HG02981 (cell line): ENCODE measurements around the gene ATP11B.

Experiments used
- ATAC-seq: cut with Tn5 transposase; IDR thresholded peaks from one replicate; pipeline ENCODE4 v1.9.1; 2021; ENCODE audit warnings: mild to moderate bottlenecking, moderate library complexity; ENCODE audit not compliant: unreplicated experiment

The ATP11B gene

DNA sequence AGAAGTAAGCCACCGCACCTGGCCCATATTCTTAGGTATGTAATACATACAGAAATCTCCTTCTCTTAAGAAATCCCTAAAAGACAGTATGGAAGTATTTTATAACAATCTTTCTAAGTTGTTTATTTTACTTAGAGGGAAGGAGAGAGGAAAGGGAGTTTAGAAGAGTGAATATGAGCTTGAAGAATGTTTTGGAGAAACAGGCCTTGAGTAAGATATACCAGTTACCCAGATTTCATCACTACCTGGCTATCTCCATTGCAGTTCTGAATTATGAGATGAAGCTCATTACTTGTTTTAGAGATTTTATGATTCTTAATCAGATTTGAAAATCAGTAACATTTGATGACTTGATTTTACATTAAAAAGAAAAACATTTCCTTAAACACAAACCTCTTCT is 115.2 kb downstream of the ATP11B start:
- ATAC-seq: no peak

DNA sequence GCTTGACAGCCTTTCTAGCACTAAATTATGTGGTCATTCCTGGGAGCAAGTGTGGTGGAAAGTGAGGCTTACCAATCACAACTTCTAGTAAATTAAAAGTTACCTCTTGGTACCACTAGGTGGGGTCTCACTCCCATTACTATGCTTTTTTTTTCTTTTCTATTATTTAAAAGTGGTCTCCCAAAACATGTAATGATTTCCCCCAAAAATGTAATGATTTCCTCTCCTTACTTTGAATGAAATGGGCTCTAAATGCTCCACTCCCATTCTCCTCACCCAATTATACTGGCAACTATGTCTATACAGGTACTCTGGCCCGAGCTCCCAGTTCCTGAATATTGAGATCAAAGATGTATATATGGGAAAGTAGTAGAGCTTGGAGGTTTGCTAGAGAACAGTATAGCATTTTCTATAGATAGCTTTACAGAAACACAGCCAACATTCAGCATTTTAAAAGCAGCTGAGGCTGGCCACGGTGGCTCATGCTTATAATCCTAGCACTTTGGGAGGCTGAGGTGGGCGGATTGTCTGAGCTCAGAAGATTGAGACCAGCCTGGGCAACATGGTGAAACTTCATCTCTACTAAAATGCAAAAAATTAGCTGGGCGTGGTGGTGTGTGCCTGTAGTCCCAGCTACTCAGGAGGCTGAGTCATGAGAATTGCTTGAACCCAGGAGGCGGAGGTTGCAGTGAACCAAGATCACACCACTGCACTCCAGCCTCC is 116.2 kb downstream of the ATP11B start:
- ATAC-seq: no peak

DNA sequence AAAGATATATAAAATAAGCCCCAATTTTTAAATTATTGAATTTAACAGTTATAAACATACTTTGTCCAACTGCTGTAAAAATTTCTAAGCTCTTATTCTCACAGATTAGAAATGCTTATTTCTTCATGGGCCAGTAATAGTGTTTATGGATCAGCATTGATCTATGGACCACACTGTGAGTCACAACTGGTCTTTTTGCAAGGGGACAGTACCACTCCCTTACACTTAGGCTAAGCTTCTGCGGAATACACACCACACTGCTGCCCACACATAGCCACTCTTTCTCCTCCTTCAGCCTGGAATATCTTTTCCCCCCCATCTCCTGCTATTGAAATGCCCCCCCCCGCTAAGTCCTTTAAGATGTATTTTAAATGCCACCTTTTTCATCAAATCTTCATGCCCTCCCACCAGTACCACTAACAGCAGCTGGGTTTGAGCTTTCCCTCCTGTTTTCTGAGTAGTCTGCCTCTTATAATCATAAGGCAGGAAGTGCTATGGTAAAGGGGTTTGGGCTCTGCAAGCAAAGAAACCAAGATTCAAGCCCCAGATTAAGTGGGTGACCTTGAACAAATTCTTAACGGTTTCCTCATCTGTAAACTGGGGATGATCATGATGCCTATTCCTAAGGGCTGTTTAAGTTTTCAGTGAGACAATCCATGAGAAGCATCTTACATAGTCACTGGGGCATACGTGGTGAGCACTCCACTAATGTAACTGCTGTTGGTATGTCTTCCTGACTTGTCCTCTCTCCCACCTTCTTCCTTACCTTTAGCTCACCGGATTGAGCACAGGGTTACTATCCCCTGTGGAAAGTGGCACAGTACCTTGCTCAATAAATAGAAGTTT is 117.9 kb downstream of the ATP11B start:
- ATAC-seq: no peak

DNA sequence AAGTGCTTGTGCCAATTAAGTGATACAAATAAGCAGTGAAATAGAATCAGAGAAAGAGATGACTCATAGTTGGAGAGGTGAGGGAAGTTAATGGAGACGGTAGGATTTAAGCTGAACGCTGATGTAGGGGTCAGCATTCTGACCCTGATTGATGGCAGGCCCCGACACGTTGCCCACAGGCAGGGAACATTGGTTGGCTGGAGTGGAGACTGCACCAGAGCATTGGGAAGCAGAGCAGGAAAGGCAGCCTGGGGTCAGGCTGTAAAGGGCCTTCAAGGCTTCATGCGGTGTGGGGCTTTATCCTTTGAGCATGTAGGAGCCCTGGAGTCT is 118.4 kb downstream of the ATP11B start:
- ATAC-seq: no peak

DNA sequence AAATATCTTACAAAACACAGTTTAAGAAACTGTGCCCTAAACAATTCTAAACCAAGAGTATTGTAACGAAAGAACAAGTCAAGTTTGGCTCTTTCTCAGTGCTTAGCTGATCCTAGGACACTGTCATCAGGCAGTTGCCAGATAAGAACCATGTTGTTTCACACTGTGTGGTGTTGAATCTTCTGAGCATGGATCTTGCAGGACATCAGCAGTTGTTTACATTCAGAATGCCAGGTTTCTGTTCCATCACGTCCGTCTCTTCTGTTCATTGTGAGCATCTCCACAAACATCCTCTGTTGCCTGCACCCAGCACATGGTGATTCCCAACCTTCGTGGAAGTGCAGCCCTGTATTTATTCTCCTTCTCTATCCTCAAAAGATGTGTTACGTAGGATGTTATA is 119.2 kb downstream of the ATP11B start:
- ATAC-seq: no peak

DNA sequence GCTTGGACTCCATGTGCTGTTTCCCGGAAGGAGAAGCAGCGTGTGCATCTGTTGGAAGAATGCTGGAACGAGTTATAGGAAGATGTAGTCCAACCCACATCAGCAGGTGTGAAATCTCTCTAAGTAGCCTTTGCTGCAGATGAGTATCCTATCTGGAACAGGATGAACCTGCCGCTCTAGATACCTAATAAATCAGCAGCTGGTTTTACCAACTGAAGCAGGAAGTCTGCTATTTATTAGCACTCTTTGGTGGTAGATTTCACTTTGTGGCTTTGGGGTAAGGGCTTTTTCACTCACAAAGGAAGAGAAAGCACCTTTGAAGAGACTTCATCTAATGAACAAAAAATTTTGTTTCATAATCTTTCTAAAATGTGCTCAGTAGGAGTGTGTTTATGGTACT is 120.6 kb downstream of the ATP11B start:
- ATAC-seq: peak; percentile 87

DNA sequence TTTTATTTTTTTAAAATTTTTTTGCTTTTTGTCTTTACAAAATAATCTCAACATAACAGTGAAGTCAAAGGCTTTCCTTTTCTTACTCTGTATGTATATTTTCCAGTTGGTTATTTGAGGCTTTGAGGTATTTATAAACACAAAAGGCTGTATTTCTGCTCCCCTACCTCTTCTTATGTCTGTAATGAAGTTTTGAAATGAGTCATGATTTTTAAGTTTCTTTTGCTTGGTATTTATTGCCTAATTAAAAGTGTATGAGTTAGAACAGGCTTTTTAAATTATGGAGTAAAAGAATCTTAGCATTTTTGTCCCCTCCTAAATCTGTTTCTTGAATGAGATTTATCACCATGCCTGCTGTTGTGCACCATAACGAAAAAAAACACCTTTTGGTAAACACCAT is 121.0 kb downstream of the ATP11B start:
- ATAC-seq: peak; percentile 62

DNA sequence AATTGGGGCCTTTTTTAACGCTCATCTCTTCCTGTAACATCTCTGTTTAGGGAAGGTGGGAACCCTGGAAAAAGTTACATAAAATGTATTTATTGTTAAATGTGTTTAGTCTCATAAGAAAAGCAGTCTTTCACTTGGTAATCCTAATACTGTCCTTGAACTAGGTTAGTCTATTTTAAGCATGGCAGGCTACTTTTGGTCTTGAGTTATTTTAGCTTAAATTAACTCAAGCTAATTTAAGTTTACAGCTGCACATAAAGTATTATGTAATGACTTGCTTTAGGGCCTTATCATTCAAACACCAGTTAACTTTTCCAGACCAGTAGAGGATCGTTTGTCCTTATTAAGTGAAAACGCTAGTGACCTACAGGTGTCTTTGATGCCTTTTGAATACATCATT is 123.8 kb downstream of the ATP11B start:
- ATAC-seq: no peak

DNA sequence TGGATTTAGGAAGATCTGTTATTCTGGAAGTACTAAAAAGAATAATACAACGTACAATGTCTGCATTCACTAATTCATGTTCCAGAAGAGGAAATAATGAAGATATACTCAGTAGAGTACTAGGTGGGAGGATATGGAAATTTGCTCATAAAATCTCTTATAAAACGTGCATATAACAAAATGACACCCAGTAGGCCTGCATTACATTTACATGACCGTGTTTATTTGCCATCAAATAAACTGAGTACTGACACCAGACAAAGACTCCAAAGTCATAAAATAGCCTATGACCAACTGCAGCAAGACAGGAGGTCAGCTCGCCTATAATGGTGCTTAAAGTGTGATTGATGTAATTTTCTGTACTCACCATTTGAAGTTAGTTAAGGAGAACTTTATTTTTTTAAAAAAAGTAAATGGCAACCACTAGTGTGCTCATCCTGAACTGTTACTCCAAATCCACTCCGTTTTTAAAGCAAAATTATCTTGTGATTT is 126.6 kb downstream of the ATP11B start:
- no peak for ATAC-seq

DNA sequence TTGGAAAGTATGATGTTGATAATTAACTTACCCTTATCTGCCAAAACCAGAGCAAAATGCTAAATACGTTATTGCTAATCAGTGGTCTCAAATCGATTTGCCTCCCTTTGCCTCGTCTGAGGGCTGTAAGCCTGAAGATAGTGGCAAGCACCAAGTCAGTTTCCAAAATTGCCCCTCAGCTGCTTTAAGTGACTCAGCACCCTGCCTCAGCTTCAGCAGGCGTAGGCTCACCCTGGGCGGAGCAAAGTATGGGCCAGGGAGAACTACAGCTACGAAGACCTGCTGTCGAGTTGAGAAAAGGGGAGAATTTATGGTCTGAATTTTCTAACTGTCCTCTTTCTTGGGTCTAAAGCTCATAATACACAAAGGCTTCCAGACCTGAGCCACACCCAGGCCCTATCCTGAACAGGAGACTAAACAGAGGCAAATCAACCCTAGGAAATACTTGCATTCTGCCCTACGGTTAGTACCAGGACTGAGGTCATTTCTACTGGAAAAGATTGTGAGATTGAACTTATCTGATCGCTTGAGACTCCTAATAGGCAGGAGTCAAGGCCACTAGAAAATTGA is 127.3 kb downstream of the ATP11B start:
- ATAC-seq: no peak

DNA sequence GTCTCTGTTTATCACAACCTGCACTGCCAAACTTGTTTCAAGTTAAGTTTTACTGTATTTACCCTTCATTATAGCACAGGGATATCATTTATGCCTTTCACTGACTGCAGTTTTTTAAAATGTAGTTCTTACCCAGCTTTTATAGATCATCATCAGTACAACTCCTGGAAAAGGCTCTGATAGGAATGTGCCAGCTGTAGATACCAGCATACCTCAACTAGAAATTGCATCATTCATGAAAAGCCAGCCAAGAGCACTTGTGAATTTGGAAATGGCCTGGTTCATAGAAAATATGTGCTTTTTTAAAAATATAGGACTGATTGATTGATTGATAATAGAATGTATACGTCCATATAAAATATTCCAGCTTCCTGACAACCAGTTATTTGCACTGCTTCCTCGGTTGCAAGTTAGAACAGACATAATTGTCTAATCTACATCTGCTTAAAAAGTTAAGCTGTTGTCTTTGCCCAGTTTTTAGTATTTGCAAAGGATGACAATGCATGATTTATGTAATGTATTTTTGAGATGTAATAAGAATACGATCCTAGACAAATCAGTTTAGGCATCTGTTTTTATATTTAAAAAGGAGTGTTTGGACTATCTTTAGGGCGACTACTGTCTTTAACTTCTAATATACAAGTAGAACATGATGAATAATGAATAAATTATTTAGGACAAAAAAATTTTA is 128.5 kb downstream of the ATP11B start:
- ATAC-seq: no peak

DNA sequence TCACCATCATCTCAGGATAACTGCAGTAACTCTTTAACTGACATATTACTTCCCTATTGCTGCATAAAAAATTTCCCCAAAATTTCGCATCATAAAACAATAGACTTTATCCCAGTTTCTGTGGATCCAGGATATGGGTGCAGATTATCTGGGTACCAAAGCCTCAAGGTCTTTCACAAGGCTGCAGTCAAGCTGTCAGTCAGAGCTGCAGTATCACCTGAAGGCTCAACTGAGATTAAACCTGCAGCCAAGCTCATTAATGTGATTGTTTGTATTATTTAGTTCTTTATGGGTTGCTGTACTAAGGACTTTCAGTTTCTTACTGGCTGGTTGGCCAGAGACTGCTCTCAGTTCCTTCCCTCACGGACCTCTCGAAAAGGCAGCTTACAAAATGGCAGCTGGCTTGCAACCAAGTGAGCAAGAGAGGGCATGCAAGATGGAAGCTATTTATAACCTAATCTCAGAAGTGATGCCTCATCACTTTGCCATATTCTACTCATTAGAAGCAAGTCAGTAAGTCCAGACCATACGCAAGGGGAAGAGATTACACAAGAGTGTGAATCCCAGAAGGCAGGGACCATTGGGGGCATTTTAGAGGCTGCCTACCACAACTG is 132.1 kb downstream of the ATP11B start:
- ATAC-seq: peak; percentile 97

DNA sequence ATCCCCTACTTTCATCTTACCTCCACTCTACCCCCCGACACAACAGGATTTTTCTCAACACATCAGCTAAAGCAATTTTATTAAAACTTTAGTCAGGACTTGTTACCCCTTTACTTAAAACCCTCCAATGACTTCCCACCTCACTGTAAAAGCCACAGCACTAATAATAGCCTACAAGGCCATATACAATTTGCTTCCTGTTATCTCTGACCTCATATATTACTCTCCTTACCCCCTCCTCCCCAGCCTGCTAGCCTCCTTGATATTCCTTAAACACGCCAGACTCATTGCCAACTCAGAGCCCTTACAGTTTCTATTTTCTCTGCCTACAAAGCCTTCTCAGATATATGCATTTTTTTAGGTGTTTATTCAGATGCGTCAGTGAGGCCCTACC is 132.6 kb downstream of the ATP11B start:
- ATAC-seq: peak; percentile 14

DNA sequence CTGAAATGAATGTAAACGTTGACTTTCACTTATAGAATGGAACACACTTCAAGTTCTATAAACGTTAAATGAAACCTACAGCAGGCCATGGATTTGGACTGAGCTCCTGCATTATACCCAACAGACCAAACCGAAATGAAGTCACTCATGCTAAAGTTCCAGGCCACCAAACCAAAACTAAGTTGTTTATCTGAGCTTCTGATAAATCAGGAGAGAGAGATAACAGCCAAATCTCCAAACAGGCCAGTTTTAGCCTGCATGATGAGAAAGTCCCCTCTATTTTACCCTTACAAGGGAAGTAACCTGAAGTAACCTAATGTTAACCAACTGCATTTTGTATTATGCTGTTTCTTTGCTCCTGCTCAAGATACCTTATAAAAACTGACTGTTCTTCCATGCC is 142.5 kb downstream of the ATP11B start:
- ATAC-seq: no peak

DNA sequence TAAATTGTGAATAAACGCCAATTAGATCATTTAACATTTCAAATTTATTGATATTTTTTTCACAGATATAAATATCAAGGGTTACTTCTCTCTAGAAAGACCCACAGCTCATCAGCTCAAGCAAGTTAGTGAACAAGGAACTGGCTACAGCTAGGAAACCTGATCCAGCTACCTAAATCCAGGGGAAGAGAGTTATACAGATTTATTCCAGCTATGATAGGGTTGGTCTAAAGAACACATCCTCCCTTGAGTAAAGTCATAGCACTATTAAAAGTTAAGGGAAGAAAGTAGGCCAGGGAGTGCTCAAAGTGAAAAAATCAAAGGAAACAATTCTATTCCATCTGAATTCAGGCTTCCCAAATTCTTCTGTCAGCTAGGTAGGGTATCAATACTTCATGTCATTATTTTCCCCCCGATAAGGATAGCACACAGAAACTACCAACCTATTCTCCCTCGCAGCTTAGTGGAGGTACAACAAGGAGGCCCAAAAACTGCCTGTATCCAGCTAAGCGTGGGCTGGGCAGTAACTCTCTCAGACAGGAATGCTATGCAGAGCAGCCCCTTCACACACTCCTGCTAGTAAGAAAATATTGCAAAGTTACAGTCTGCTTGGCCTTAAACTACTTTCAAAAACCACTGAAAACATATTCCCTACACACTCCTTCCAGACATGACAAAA is 143.1 kb downstream of the ATP11B start:
- no peak for ATAC-seq

DNA sequence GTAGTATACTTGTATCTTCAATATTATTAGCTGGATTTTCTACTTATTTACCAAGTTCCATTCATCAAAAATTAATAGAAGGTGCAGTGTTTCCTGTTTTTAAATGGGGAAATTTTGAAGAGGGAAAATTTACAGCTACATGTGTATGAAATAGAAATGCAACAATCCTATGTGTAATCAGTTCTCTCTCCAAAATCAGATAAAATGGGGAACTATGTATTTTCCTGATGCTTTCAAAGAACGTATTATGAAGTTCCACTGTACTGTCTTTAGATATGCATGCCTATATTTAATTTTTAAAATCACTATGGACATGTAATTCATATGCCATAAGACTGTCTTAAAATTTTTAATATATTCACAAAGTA is 143.6 kb downstream of the ATP11B start:
- ATAC-seq: no peak

DNA sequence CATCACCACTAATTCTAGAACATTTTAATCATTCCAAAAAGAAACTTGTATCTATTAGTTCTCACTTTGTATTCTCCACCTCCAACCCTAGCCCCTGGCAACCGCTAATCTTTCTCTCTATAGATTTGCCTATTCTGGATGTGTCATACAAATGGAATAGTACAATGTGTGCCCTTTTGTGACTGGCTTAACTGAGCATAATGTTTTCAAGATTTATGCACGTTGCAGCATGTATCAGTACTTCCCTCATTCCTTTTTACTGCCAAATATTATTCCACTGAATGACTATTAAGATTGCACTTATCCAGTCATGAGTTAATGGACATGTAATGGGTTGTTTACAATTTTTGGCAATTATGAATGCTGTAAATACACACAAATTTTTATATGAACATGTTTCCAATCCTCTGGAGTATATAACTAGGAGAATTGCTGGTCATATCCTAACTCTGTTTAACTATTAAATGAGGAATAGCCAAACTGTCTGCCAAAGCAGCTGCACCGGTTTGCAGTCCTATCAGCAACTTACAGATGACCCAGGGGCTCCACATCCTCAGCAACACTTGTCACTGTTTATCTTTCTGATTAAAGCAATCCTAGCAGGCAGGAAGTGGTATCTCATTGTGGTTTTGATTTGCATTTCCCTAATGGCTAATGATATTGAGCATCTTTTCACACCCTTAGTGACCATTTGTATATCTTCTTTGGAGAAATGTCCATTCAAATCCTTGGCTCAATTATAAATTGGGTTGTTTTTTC is 144.2 kb downstream of the ATP11B start:
- peak; percentile 97 for ATAC-seq

DNA sequence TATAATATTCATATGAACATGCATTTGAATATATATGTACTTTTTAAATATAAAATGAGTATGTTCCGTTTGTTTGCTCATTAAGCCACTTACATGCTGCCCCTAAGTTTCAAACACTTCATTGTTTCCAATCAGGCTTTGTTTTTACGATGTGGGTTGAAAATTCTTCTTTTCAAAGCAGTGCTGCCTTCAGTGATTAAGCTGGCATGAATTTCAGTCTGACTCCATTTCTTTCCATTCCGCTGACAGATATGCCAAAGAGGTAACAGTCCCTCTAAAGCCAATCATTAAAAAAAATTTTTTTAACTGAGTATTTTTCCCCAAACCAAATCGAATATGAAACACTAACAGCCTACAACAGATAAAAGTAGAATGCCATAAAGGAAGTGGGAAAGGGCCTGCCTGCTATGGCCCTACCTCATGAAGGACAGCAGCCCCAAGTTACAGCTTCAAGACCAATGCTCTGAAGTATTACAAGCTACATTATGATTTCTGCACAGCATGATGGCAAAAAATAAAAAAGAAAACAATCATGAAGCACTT is 147.0 kb downstream of the ATP11B start:
- no peak for ATAC-seq

DNA sequence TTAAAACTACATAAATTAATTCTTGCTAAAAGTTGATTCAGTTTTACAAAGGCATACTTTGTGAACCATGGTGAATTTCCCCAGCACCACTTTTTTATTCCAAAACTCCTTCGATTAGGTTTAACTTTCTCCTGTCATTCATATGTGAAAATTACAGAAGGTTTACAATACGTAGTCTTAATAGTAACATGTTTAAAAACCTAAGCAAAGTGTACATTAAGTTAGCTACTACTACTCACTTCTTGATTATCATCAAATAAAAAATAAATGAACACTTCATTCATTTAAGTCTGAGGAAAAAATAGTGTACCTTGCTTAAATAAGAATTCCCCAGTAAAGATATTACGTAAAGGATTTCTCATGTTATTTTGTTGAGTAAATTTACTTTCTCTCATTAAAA is 148.4 kb downstream of the ATP11B start:
- ATAC-seq: no peak

DNA sequence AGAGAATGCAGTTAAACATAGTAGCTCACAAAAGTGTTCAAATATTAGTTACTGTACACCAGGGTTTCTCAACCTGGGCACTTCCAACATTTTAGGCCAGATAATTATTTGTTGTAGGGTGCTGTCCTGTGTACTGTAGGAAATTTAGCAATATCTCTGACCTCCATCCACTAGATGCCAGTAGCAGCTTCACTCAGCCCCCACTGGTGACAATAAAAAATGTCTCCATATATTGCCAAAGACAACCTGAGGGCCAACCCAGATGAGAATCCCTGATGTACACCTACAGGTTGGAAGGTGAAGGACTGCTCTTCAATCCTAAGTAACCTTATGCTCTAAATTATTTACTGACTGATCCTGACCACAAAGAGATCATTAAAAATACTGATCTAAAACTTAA is 154.6 kb downstream of the ATP11B start:
- peak; percentile 86 for ATAC-seq
